SK-N-SH treated with all-trans-retinoic acid at 6 μM for 48 hours (cell line): Measurements from ENCODE around the gene SLC22A23.

Experiments used
- BACH2 ChIP-seq: fragments of 250-450 bp; sonication (Bioruptor Pico); IDR thresholded peaks from 2 replicates; pipeline ENCODE4 v1.9.0; 2021; ENCODE audit warnings: mild to moderate bottlenecking, borderline replicate concordance
- CSRNP3 ChIP-seq: fragments of 250-450 bp; sonication (Bioruptor Pico); IDR thresholded peaks from 2 replicates; pipeline ENCODE4 v1.5.1; 2021; ENCODE audit warnings: mild to moderate bottlenecking, moderate library complexity
- ESRRG ChIP-seq: fragments of 250-450 bp; sonication (Bioruptor Pico); IDR thresholded peaks from 2 replicates; pipeline ENCODE4 v1.6.1; 2021; ENCODE audit warnings: mild to moderate bottlenecking
- ISL1 ChIP-seq: fragments of 250-450 bp; sonication (Bioruptor Pico); IDR thresholded peaks from 2 replicates; pipeline ENCODE4 v2.1.2; 2022; ENCODE audit warnings: mild to moderate bottlenecking, moderate library complexity
- OSR1 ChIP-seq: fragments of 250-450 bp; sonication (Bioruptor Pico); IDR thresholded peaks from 2 replicates; pipeline ENCODE4 v1.8.0; 2022; ENCODE audit warnings: moderate library complexity, mild to moderate bottlenecking, inconsistent platforms
- PATZ1 ChIP-seq: fragments of 250-450 bp; sonication (Bioruptor Pico); IDR thresholded peaks from 2 replicates; pipeline ENCODE4 v1.8.0; 2020; ENCODE audit warnings: mild to moderate bottlenecking, moderate library complexity, borderline replicate concordance
- RARB ChIP-seq: fragments of 250-450 bp; sonication (Bioruptor Pico); IDR thresholded peaks from 2 replicates; pipeline ENCODE4 v1.8.0; 2021; ENCODE audit warnings: mild to moderate bottlenecking, moderate library complexity
- ZC3H10 ChIP-seq: fragments of 250-450 bp; sonication (Bioruptor Pico); IDR thresholded peaks from 2 replicates; pipeline ENCODE4 v1.5.1; 2021; ENCODE audit warnings: mild to moderate bottlenecking, moderate library complexity
- ZFP30 ChIP-seq: fragments of 450-650 bp; formaldehyde crosslinking; IDR thresholded peaks from 2 replicates; pipeline ENCODE4 v1.5.0; 2022; ENCODE audit warnings: mild to moderate bottlenecking, moderate library complexity
- ZNF565 ChIP-seq: fragments of 450-650 bp; formaldehyde crosslinking; conservative IDR thresholded peaks from 2 replicates; pipeline ENCODE4 v1.5.0; 2020; ENCODE audit warnings: low read depth, mild to moderate bottlenecking, moderate library complexity
- ZNF8 ChIP-seq: fragments of 450-650 bp; formaldehyde crosslinking; IDR thresholded peaks from 2 replicates; pipeline ENCODE4 v1.5.0; 2020; ENCODE audit warnings: mild to moderate bottlenecking, moderate library complexity
- TF ChIP-seq, protein P1 (sequence below): fragments of 250-450 bp; sonication (Bioruptor Pico); IDR thresholded peaks from 2 replicates; pipeline ENCODE4 v1.5.1; 2020; ENCODE audit warnings: low read depth, mild to moderate bottlenecking, moderate library complexity

DNA sequence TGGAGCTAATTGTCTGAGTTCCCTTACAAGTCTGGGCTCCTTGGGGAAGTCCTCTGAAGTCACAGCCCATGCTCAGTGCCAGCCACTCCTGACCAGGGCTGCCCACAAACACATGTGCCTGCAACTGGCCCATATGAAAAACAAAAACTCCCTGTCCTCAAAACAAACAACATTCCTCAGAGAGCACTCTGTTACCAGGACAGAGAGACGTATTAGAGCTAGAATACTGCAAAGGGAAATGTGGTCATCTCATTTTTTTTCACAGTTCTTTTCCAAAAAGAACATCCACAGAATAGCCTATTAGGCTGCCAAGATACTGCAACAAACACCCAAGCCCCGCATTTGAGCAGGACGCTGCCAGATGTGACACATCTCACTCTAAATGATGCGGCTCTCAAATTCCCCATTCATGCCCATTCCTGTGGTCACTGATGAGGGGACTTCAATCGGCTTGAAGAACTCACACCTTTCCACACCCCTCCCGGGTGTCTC, 71.1 kb downstream of the SLC22A23 start:
- TF ChIP-seq RARB (no peak), BACH2 (CRISPR knock-in tag) (no peak), ISL1 (no peak), ZC3H10 (CRISPR knock-in tag) (no peak), CSRNP3 (no peak), PATZ1 (no peak), ZFP30 (CRISPR knock-in tag) (no peak), OSR1 (CRISPR knock-in tag) (no peak), ZNF8 (CRISPR knock-in tag) (no peak), ESRRG (CRISPR knock-in tag) (no peak), ZNF565 (CRISPR knock-in tag) (no peak)
- TF ChIP-seq, protein P1, sequence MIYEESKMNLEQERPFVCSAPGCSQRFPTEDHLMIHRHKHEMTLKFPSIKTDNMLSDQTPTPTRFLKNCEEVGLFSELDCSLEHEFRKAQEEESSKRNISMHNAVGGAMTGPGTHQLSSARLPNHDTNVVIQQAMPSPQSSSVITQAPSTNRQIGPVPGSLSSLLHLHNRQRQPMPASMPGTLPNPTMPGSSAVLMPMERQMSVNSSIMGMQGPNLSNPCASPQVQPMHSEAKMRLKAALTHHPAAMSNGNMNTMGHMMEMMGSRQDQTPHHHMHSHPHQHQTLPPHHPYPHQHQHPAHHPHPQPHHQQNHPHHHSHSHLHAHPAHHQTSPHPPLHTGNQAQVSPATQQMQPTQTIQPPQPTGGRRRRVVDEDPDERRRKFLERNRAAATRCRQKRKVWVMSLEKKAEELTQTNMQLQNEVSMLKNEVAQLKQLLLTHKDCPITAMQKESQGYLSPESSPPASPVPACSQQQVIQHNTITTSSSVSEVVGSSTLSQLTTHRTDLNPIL (CRISPR knock-in tag), result no peak
